ENCODE results near the gene NMT2. TPM values are rescaled to one million over a fixed set of nuclear protein-coding genes. Genes with fewer than 3 reads are reported as not detected.

NMT2 gene
- total and polyA plus RNA-seq, 8 donors = 5.5 to 107 (median 9.2) TPM

DNA sequence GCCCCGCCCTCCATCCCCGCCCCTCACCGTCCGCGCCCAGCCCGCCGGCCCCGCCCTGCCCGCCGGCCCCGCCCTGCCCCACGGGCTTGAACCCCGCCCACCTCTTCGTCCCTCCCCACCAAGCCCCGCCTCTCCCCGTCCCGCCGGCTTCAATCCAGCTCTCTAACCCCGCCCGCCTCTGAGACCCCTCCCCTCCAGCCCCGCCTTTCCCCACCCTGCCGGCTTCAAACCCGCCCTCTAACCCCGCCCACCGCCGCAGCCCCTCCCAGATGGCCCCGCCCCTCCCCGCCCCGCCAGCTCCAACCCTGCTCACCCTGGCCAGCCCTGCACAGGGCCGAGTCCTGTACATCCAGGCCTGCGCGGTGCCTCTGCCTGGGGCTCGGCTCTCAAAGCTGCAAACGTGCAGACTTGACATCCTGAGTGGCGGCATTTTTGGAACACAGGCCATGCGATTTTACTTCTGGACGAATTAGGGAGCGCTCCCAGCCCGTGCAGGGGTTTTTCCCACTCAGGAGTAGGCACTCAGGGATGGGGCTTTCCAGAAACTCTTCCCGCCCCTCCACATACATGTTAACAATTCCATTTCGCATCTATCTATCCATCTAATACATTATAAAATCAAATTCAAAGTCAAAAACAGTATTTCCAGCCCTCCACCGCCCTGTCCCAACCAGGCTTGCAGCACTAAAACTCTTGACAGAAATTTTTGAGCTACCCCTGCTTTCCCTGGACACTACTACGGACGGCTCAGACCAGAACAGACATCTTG, 477 bp upstream of the NMT2 start:
- Histone ChIP-seq H3K27me3 (no peaks in the 10 kb centered on the region), H3K27ac (peak overlapping the region; percentile 17 to 76 (median 48)), H3K4me3 (peak overlapping the region; percentile 16 to 98 (median 28)), H3K36me3 (no peaks in the 10 kb centered on the region), H3K4me1 (peaks cover 7 to 48% (median 34%) of the 10 kb centered on the region in 4 donors), H3K9me3 (no peaks in the 10 kb centered on the region)
- peak; percentile 97 to 98 for DNase-seq
- WGBS, 5 donors = 12 to 30% (median 21%) methylated on average over 17 to 41 of the region's 44 CpGs
- intact Hi-C loops (cut with DNase I; ENCODE audit: low total_unique reads) = no loop called here
- TF ChIP-seq, protein P1, sequence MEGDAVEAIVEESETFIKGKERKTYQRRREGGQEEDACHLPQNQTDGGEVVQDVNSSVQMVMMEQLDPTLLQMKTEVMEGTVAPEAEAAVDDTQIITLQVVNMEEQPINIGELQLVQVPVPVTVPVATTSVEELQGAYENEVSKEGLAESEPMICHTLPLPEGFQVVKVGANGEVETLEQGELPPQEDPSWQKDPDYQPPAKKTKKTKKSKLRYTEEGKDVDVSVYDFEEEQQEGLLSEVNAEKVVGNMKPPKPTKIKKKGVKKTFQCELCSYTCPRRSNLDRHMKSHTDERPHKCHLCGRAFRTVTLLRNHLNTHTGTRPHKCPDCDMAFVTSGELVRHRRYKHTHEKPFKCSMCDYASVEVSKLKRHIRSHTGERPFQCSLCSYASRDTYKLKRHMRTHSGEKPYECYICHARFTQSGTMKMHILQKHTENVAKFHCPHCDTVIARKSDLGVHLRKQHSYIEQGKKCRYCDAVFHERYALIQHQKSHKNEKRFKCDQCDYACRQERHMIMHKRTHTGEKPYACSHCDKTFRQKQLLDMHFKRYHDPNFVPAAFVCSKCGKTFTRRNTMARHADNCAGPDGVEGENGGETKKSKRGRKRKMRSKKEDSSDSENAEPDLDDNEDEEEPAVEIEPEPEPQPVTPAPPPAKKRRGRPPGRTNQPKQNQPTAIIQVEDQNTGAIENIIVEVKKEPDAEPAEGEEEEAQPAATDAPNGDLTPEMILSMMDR (IDR thresholded peaks at IDR 0.05) = no peak
- peak in 2 of 3 donors; percentile 25 to 77 for TF ChIP-seq POLR2AphosphoS5 (IDR thresholded peaks at IDR 0.05)

GRCh38 chr10:15167411-15168290, 842 bp downstream of the NMT2 start:
- H3K4me3 ChIP-seq = peak overlapping the region; percentile 96 to 98 (median 97)
- H3K9me3 ChIP-seq = no peaks in the 10 kb centered on the region
- peak; percentile 42 to 83 for DNase-seq
- intact Hi-C loops (cut with DNase I; ENCODE audit: low total_unique reads) = no loop called here
- peak overlapping the region; percentile 92 to 99 (median 93) for H3K27ac ChIP-seq
- peaks cover 7 to 56% (median 34%) of the 10 kb centered on the region in 4 donors for H3K4me1 ChIP-seq
- TF ChIP-seq POLR2AphosphoS5 (IDR thresholded peaks at IDR 0.05) = no peak
- no peak for TF ChIP-seq EP300 (IDR thresholded peaks at IDR 0.05)
- no peak for TF ChIP-seq POLR2A (IDR thresholded peaks at IDR 0.05)
- TF ChIP-seq, protein P1 (IDR thresholded peaks at IDR 0.05) = peak in 2 of 7 experiments; percentile 10 to 30
- no peaks in the 10 kb centered on the region for H3K27me3 ChIP-seq
- no peaks in the 10 kb centered on the region for H3K36me3 ChIP-seq
- 1 to 2% (median 2%) methylated on average over 22 to 54 of the region's 54 CpGs for WGBS, 5 donors

GRCh38 chr10:15166325-15166724, 2.2 kb downstream of the NMT2 start:
- DNase-seq = no peak
- H3K27me3 ChIP-seq = no peaks in the 10 kb centered on the region
- H3K4me1 ChIP-seq = peaks cover 7 to 55% (median 34%) of the 10 kb centered on the region in 4 donors
- no peaks in the 10 kb centered on the region for H3K36me3 ChIP-seq
- intact Hi-C loops (cut with DNase I; ENCODE audit: low total_unique reads) = no loop called here
- WGBS, 5 donors = 27 to 57% (median 42%) methylated on average over 2 of the region's 2 CpGs
- H3K27ac ChIP-seq = no peak overlapping the region
- H3K9me3 ChIP-seq = no peaks in the 10 kb centered on the region
- H3K4me3 ChIP-seq = peak overlapping the region in 1 of 4 donors; percentile 98
- no peak for TF ChIP-seq POLR2A (IDR thresholded peaks at IDR 0.05)
- no peak for TF ChIP-seq EP300 (IDR thresholded peaks at IDR 0.05)
- TF ChIP-seq POLR2AphosphoS5 (IDR thresholded peaks at IDR 0.05) = no peak
- TF ChIP-seq, protein P1 (IDR thresholded peaks at IDR 0.05) = no peak

DNA sequence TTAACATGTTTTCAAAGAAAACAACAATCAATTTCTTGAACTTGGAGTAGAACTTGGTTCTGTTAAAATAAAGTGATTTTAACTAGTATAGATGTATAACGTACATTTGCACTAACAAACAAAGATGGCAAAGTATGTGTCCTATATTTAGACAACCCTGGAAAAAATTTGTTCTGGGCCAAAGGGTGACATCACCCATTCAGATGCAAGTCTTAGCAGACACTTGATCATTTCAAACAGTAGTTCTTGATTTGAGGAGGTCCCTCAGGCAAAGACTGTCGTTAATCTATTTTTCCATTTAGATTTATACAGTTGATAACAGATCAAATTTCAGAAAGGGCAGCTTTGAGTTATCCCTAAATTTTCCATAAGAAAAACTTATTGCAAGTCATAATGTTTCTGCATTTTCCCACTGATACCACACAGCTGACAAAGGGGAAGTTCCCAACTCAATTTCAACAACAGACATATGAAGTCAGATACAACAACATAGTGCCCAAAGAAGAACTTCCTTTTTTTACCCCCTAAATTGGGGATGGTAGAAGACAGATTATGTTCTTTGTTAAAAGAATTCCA, 5.2 kb downstream of the NMT2 start:
- Histone ChIP-seq H3K4me1 (peaks cover 7 to 43% (median 22%) of the 10 kb centered on the region in 4 donors), H3K9me3 (no peaks in the 10 kb centered on the region), H3K36me3 (no peaks in the 10 kb centered on the region), H3K27me3 (no peaks in the 10 kb centered on the region), H3K4me3 (no peak overlapping the region), H3K27ac (no peak overlapping the region)
- TF ChIP-seq, protein P1 (IDR thresholded peaks at IDR 0.05) = no peak
- TF ChIP-seq POLR2AphosphoS5 (IDR thresholded peaks at IDR 0.05) (no peak), EP300 (IDR thresholded peaks at IDR 0.05) (no peak), POLR2A (IDR thresholded peaks at IDR 0.05) (no peak)
- no peak for DNase-seq
- WGBS, 5 donors = 80 to 91% (median 84%) methylated on average over 2 of the region's 2 CpGs
- intact Hi-C loops (cut with DNase I; ENCODE audit: low total_unique reads) = no loop called here
